Calu3 (cell line): ENCODE measurements around the gene MEIG1. TPM values are rescaled to one million over a fixed set of nuclear protein-coding genes. Genes with fewer than 3 reads are reported as not detected.
"Not testable (repeated sequence)": the region's sequence is repeated elsewhere in the genome, so short reads cannot be mapped to it uniquely, and the experiment has no call there.

Experiments
- BruUV-seq: library from RNA; stranded (reverse); fragments of 400-500 nt; replicated peaks from 2 replicates; lab custom pipeline; 2021; lab: Mats Ljungman, UMichigan
- CTCF ChIA-PET: fragments of 300-600 bp; sonication (Branson Sonifier 250); formaldehyde crosslinking; loops from one replicate; lab custom pipeline; 2022; ENCODE audit warnings: antibody characterized with exemption; lab: Charles Lee
- DNase-seq: peaks from one replicate; pipeline ENCODE4 v3.0.0; 2022
- H3K27ac Mint-ChIP-seq: one replicate; pipeline ENCODE4 v1.8.0; 2022; ENCODE audit warnings: mixed read lengths; ENCODE audit not compliant: unreplicated experiment
- H3K27me3 Mint-ChIP-seq: one replicate; pipeline ENCODE4 v1.8.0; 2022; ENCODE audit warnings: mixed read lengths; ENCODE audit not compliant: unreplicated experiment
- H3K36me3 Mint-ChIP-seq: one replicate; pipeline ENCODE4 v1.8.0; 2022; ENCODE audit warnings: mild to moderate bottlenecking, moderate library complexity, mixed read lengths; ENCODE audit not compliant: insufficient read depth, unreplicated experiment
- H3K4me1 Mint-ChIP-seq: one replicate; pipeline ENCODE4 v1.8.0; 2022; ENCODE audit warnings: mild to moderate bottlenecking, low read depth, mixed read lengths; ENCODE audit not compliant: unreplicated experiment
- H3K4me3 Mint-ChIP-seq: one replicate; pipeline ENCODE4 v1.8.0; 2022; ENCODE audit warnings: mild to moderate bottlenecking, low read depth, moderate library complexity, mixed read lengths; ENCODE audit not compliant: unreplicated experiment
- H3K9me3 Mint-ChIP-seq: one replicate; pipeline ENCODE4 v1.8.0; 2022; ENCODE audit warnings: low read depth, mixed read lengths; ENCODE audit not compliant: unreplicated experiment
- CTCF ChIP-seq: fragments of 200-600 bp; IDR thresholded peaks from one replicate; pipeline ENCODE4 v1.8.0; 2022; ENCODE audit warnings: antibody characterized with exemption; ENCODE audit not compliant: unreplicated experiment
- intact Hi-C: fragments of 100-400 bp; cut with micrococcal nuclease; formaldehyde crosslinking; loops from one replicate; pipeline ENCODE4 v1.10.0; 2022; ENCODE audit not compliant: unreplicated experiment
- total RNA-seq: library from RNA; stranded (reverse); gene quantifications from 2 replicates; pipeline ENCODE4 v1.2.3, GENCODE V29; 2022

MEIG1 gene
- total RNA-seq, 1 experiment from 2014 or later: not detected

GRCh38 chr10:14926061-14926470, 33.1 kb upstream of the MEIG1 start:
- peaks cover 62% of the 10 kb centered on the region for H3K36me3 Mint-ChIP-seq
- intact Hi-C loops: no loop called here
- H3K27me3 Mint-ChIP-seq: no peaks in the 10 kb centered on the region
- no peak for TF ChIP-seq CTCF
- CTCF ChIA-PET: no interaction called here
- H3K27ac Mint-ChIP-seq: peak overlapping the region; percentile 58
- peak; percentile 41 for DNase-seq
- no peak overlapping the region for H3K4me3 Mint-ChIP-seq
- no TSS peak for BruUV-seq
- H3K9me3 Mint-ChIP-seq: no peaks in the 10 kb centered on the region
- peaks cover 12% of the 10 kb centered on the region for H3K4me1 Mint-ChIP-seq

- Mint-ChIP-seq H3K27ac (peak overlapping the region; percentile 58), H3K9me3 (no peaks in the 10 kb centered on the region), H3K27me3 (no peaks in the 10 kb centered on the region), H3K4me1 (peaks cover 12% of the 10 kb centered on the region), H3K36me3 (peaks cover 60% of the 10 kb centered on the region), H3K4me3 (no peak overlapping the region)
- intact Hi-C loops: no loop called here
- no TSS peak for BruUV-seq
- DNase-seq: no peak
- no peak for TF ChIP-seq CTCF
- CTCF ChIA-PET: no interaction called here
These were observed 32.3 kb upstream of the MEIG1 start for GRCh38 chr10:14926722-14927416.

- no peak for DNase-seq
- Mint-ChIP-seq H3K9me3 (no peaks in the 10 kb centered on the region), H3K27me3 (no peaks in the 10 kb centered on the region), H3K27ac (no peak overlapping the region), H3K4me3 (no peak overlapping the region), H3K36me3 (peaks cover 71% of the 10 kb centered on the region), H3K4me1 (peaks cover 11% of the 10 kb centered on the region)
- BruUV-seq: no TSS peak
- CTCF ChIA-PET: no interaction called here
- intact Hi-C loops: no loop called here
- no peak for TF ChIP-seq CTCF
These were observed 28.6 kb upstream of the MEIG1 start for GRCh38 chr10:14930610-14931009.

GRCh38 chr10:14936584-14936983, 22.6 kb upstream of the MEIG1 start:
- H3K27me3 Mint-ChIP-seq: no peaks in the 10 kb centered on the region
- no peak overlapping the region for H3K27ac Mint-ChIP-seq
- CTCF ChIA-PET: no interaction called here
- intact Hi-C loops: no loop called here
- no TSS peak for BruUV-seq
- H3K36me3 Mint-ChIP-seq: peaks cover 56% of the 10 kb centered on the region
- H3K4me1 Mint-ChIP-seq: no peaks in the 10 kb centered on the region
- no peak for TF ChIP-seq CTCF
- no peak for DNase-seq
- H3K4me3 Mint-ChIP-seq: no peak overlapping the region
- no peaks in the 10 kb centered on the region for H3K9me3 Mint-ChIP-seq

GRCh38 chr10:14938971-14939370, 20.2 kb upstream of the MEIG1 start:
- H3K27me3 Mint-ChIP-seq, H3K4me3 Mint-ChIP-seq, intact Hi-C loops, CTCF ChIA-PET, H3K27ac Mint-ChIP-seq, H3K9me3 Mint-ChIP-seq, H3K4me1 Mint-ChIP-seq, BruUV-seq: not testable (repeated sequence)
- peaks cover 46% of the 10 kb centered on the region for H3K36me3 Mint-ChIP-seq
- peak; percentile 24 for DNase-seq

- intact Hi-C loops, H3K9me3 Mint-ChIP-seq, BruUV-seq, H3K27me3 Mint-ChIP-seq, H3K4me3 Mint-ChIP-seq, CTCF ChIA-PET, DNase-seq, H3K4me1 Mint-ChIP-seq, H3K27ac Mint-ChIP-seq: not testable (repeated sequence)
- peaks cover 46% of the 10 kb centered on the region for H3K36me3 Mint-ChIP-seq
These were observed 16.8 kb upstream of the MEIG1 start for GRCh38 chr10:14942147-14942949.
